ENCODE measurements around the gene ERMAP.

GRCh38 chr1:42777852-42778251 lies 39.1 kb upstream of the ERMAP start:
- TF ChIP-seq CTCF (IDR thresholded peaks at IDR 0.05) (peak in 2 of 3 experiments; percentile 47 to 50), POLR2A (IDR thresholded peaks at IDR 0.05) (no peak)
